ENCODE measurements around the gene CRIP2.

CRIP2 gene

GRCh38 chr14:105493921-105494605 is 19.4 kb downstream of the CRIP2 start:
- Histone ChIP-seq H2AFZ (ENCODE audit: low read depth) (no peak overlapping the region), H3K4me3 (IDR thresholded peaks at IDR 0.05; ENCODE audit: insufficient read depth, low read depth, low read length) (no peak overlapping the region), H3K4me1 (ENCODE audit: low read depth, poor library complexity, severe bottlenecking) (peaks cover 7% of the 10 kb centered on the region), H3K4me2 (no peak overlapping the region), H3K79me2 (ENCODE audit: insufficient read depth, low read depth) (peaks cover 6% of the 10 kb centered on the region), H4K20me1 (ENCODE audit: insufficient read depth) (no peaks in the 10 kb centered on the region; the same call in 1 of the 2 replicates), H3K36me3 (ENCODE audit: insufficient read depth) (no peaks in the 10 kb centered on the region), H3K27me3 (ENCODE audit: insufficient read depth, low read depth) (no peaks in the 10 kb centered on the region), H3K9ac (no peak overlapping the region), H3K27ac (no peak overlapping the region)
- TF ChIP-seq CTCF (conservative IDR thresholded peaks at IDR 0.05; ENCODE audit: low read depth, low read length): no peak

- H3K36me3 ChIP-seq (ENCODE audit: insufficient read depth): no peaks in the 10 kb centered on the region
- no peak overlapping the region for H3K9ac ChIP-seq
- H3K79me2 ChIP-seq (ENCODE audit: insufficient read depth, low read depth): peaks cover 3% of the 10 kb centered on the region
- no peak overlapping the region for H3K27ac ChIP-seq
- H2AFZ ChIP-seq (ENCODE audit: low read depth): no peak overlapping the region
- H3K4me3 ChIP-seq (IDR thresholded peaks at IDR 0.05; ENCODE audit: insufficient read depth, low read depth, low read length): no peak overlapping the region
- TF ChIP-seq CTCF (conservative IDR thresholded peaks at IDR 0.05; ENCODE audit: low read depth, low read length): no peak
- no peak overlapping the region for H3K4me2 ChIP-seq
- H4K20me1 ChIP-seq (ENCODE audit: insufficient read depth): no peaks in the 10 kb centered on the region; the same call in 1 of the 2 replicates
- H3K27me3 ChIP-seq (ENCODE audit: insufficient read depth, low read depth): no peaks in the 10 kb centered on the region
- H3K4me1 ChIP-seq (ENCODE audit: low read depth, poor library complexity, severe bottlenecking): peaks cover 7% of the 10 kb centered on the region
These were observed 19.9 kb downstream of the CRIP2 start for GRCh38 chr14:105494606-105494929.

GRCh38 chr14:105495101-105495989 is 20.7 kb downstream of the CRIP2 start:
- no peaks in the 10 kb centered on the region for H3K27me3 ChIP-seq (ENCODE audit: insufficient read depth, low read depth)
- no peaks in the 10 kb centered on the region; the same call in 1 of the 2 replicates for H4K20me1 ChIP-seq (ENCODE audit: insufficient read depth)
- H3K79me2 ChIP-seq (ENCODE audit: insufficient read depth, low read depth): peaks cover 3% of the 10 kb centered on the region
- no peak for TF ChIP-seq CTCF (conservative IDR thresholded peaks at IDR 0.05; ENCODE audit: low read depth, low read length)
- H3K4me1 ChIP-seq (ENCODE audit: low read depth, poor library complexity, severe bottlenecking): peaks cover 7% of the 10 kb centered on the region
- H3K4me2 ChIP-seq: no peak overlapping the region
- no peak overlapping the region for H3K27ac ChIP-seq
- no peak overlapping the region for H3K4me3 ChIP-seq (IDR thresholded peaks at IDR 0.05; ENCODE audit: insufficient read depth, low read depth, low read length)
- H3K36me3 ChIP-seq (ENCODE audit: insufficient read depth): no peaks in the 10 kb centered on the region
- H2AFZ ChIP-seq (ENCODE audit: low read depth): no peak overlapping the region
- H3K9ac ChIP-seq: no peak overlapping the region

GRCh38 chr14:105495990-105496830 is 21.6 kb downstream of the CRIP2 start:
- H3K4me1 ChIP-seq (ENCODE audit: low read depth, poor library complexity, severe bottlenecking): peaks cover 7% of the 10 kb centered on the region

More at GRCh38 chr14:105495990-105496830, 21.6 kb downstream of the CRIP2 start:
- Histone ChIP-seq H3K79me2 (ENCODE audit: insufficient read depth, low read depth) (peaks cover 3% of the 10 kb centered on the region), H3K4me2 (no peak overlapping the region), H3K9ac (no peak overlapping the region), H3K36me3 (ENCODE audit: insufficient read depth) (no peaks in the 10 kb centered on the region), H3K27ac (no peak overlapping the region), H3K27me3 (ENCODE audit: insufficient read depth, low read depth) (no peaks in the 10 kb centered on the region), H4K20me1 (ENCODE audit: insufficient read depth) (no peaks in the 10 kb centered on the region; the same call in 1 of the 2 replicates), H3K4me3 (IDR thresholded peaks at IDR 0.05; ENCODE audit: insufficient read depth, low read depth, low read length) (no peak overlapping the region), H2AFZ (ENCODE audit: low read depth) (no peak overlapping the region)
- TF ChIP-seq CTCF (conservative IDR thresholded peaks at IDR 0.05; ENCODE audit: low read depth, low read length): no peak

Measured in KMS-11 (cell line).